ENCODE results near the gene OSTF1.

The OSTF1 gene

GRCh38 chr9:75121914-75122558, 33.7 kb downstream of the OSTF1 start:
- peaks cover 6% of the 10 kb centered on the region; the same call in 1 of the 2 replicates for H3K36me3 ChIP-seq (ENCODE audit: insufficient read depth, low read length)
- no peak overlapping the region for H3K27ac ChIP-seq (ENCODE audit: low read depth, low read length)
- no peaks in the 10 kb centered on the region for H3K27me3 ChIP-seq (ENCODE audit: insufficient read depth, low read length)
- H3K4me3 ChIP-seq (ENCODE audit: low read depth, low read length): no peak overlapping the region
- peaks cover 3% of the 10 kb centered on the region for H3K79me2 ChIP-seq (ENCODE audit: control insufficient read depth, insufficient read depth, low read length, unreplicated experiment)
- H3K4me1 ChIP-seq (ENCODE audit: control insufficient read depth, insufficient read depth, low read length, unreplicated experiment): no peaks in the 10 kb centered on the region
- H2AFZ ChIP-seq (ENCODE audit: low read length, unreplicated experiment): no peak overlapping the region

GRCh38 chr9:75123696-75124095, 35.4 kb downstream of the OSTF1 start:
- H3K27ac ChIP-seq (ENCODE audit: low read depth, low read length): no peak overlapping the region
- no peak overlapping the region for H3K4me3 ChIP-seq (ENCODE audit: low read depth, low read length)
- peaks cover 3% of the 10 kb centered on the region for H3K79me2 ChIP-seq (ENCODE audit: control insufficient read depth, insufficient read depth, low read length, unreplicated experiment)
- no peak overlapping the region for H2AFZ ChIP-seq (ENCODE audit: low read length, unreplicated experiment)
- peaks cover 6% of the 10 kb centered on the region; the same call in 1 of the 2 replicates for H3K36me3 ChIP-seq (ENCODE audit: insufficient read depth, low read length)
- no peaks in the 10 kb centered on the region for H3K27me3 ChIP-seq (ENCODE audit: insufficient read depth, low read length)
- no peaks in the 10 kb centered on the region for H3K4me1 ChIP-seq (ENCODE audit: control insufficient read depth, insufficient read depth, low read length, unreplicated experiment)

GRCh38 chr9:75128535-75128934, 40.2 kb downstream of the OSTF1 start:
- Histone ChIP-seq H3K27me3 (ENCODE audit: insufficient read depth, low read length) (no peaks in the 10 kb centered on the region), H3K36me3 (ENCODE audit: insufficient read depth, low read length) (peaks cover 4% of the 10 kb centered on the region; the same call in 1 of the 2 replicates), H2AFZ (ENCODE audit: low read length, unreplicated experiment) (no peak overlapping the region), H3K4me3 (ENCODE audit: low read depth, low read length) (no peak overlapping the region), H3K79me2 (ENCODE audit: control insufficient read depth, insufficient read depth, low read length, unreplicated experiment) (no peaks in the 10 kb centered on the region), H3K27ac (ENCODE audit: low read depth, low read length) (no peak overlapping the region), H3K4me1 (ENCODE audit: control insufficient read depth, insufficient read depth, low read length, unreplicated experiment) (no peaks in the 10 kb centered on the region)

- Histone ChIP-seq H3K4me1 (ENCODE audit: control insufficient read depth, insufficient read depth, low read length, unreplicated experiment) (no peaks in the 10 kb centered on the region), H3K4me3 (ENCODE audit: low read depth, low read length) (no peak overlapping the region), H3K36me3 (ENCODE audit: insufficient read depth, low read length) (peaks cover 6% of the 10 kb centered on the region; the same call in 1 of the 2 replicates), H2AFZ (ENCODE audit: low read length, unreplicated experiment) (no peak overlapping the region), H3K79me2 (ENCODE audit: control insufficient read depth, insufficient read depth, low read length, unreplicated experiment) (no peaks in the 10 kb centered on the region), H3K27ac (ENCODE audit: low read depth, low read length) (no peak overlapping the region), H3K27me3 (ENCODE audit: insufficient read depth, low read length) (no peaks in the 10 kb centered on the region)
Measured at GRCh38 chr9:75130172-75130571, 41.9 kb downstream of the OSTF1 start.

GRCh38 chr9:75130621-75131230, 42.4 kb downstream of the OSTF1 start:
- Histone ChIP-seq H2AFZ (ENCODE audit: low read length, unreplicated experiment) (no peak overlapping the region), H3K4me3 (ENCODE audit: low read depth, low read length) (no peak overlapping the region), H3K79me2 (ENCODE audit: control insufficient read depth, insufficient read depth, low read length, unreplicated experiment) (no peaks in the 10 kb centered on the region), H3K27ac (ENCODE audit: low read depth, low read length) (no peak overlapping the region), H3K27me3 (ENCODE audit: insufficient read depth, low read length) (no peaks in the 10 kb centered on the region), H3K4me1 (ENCODE audit: control insufficient read depth, insufficient read depth, low read length, unreplicated experiment) (no peaks in the 10 kb centered on the region), H3K36me3 (ENCODE audit: insufficient read depth, low read length) (peaks cover 7% of the 10 kb centered on the region; the same call in 1 of the 2 replicates)

GRCh38 chr9:75131700-75132099, 43.4 kb downstream of the OSTF1 start:
- Histone ChIP-seq H3K27ac (ENCODE audit: low read depth, low read length) (no peak overlapping the region), H3K36me3 (ENCODE audit: insufficient read depth, low read length) (peaks cover 7% of the 10 kb centered on the region; the same call in 1 of the 2 replicates), H3K4me1 (ENCODE audit: control insufficient read depth, insufficient read depth, low read length, unreplicated experiment) (no peaks in the 10 kb centered on the region), H3K27me3 (ENCODE audit: insufficient read depth, low read length) (no peaks in the 10 kb centered on the region), H3K79me2 (ENCODE audit: control insufficient read depth, insufficient read depth, low read length, unreplicated experiment) (no peaks in the 10 kb centered on the region), H2AFZ (ENCODE audit: low read length, unreplicated experiment) (no peak overlapping the region), H3K4me3 (ENCODE audit: low read depth, low read length) (no peak overlapping the region)

- H3K4me1 ChIP-seq (ENCODE audit: control insufficient read depth, insufficient read depth, low read length, unreplicated experiment): no peaks in the 10 kb centered on the region
- no peak overlapping the region for H2AFZ ChIP-seq (ENCODE audit: low read length, unreplicated experiment)
- H3K4me3 ChIP-seq (ENCODE audit: low read depth, low read length): no peak overlapping the region
- H3K36me3 ChIP-seq (ENCODE audit: insufficient read depth, low read length): peaks cover 7% of the 10 kb centered on the region; the same call in 1 of the 2 replicates
- H3K27ac ChIP-seq (ENCODE audit: low read depth, low read length): no peak overlapping the region
- H3K79me2 ChIP-seq (ENCODE audit: control insufficient read depth, insufficient read depth, low read length, unreplicated experiment): no peaks in the 10 kb centered on the region
- no peaks in the 10 kb centered on the region for H3K27me3 ChIP-seq (ENCODE audit: insufficient read depth, low read length)
Measured at GRCh38 chr9:75132244-75132643, 43.9 kb downstream of the OSTF1 start.

- Histone ChIP-seq H2AFZ (ENCODE audit: low read length, unreplicated experiment) (no peak overlapping the region), H3K4me1 (ENCODE audit: control insufficient read depth, insufficient read depth, low read length, unreplicated experiment) (no peaks in the 10 kb centered on the region), H3K27me3 (ENCODE audit: insufficient read depth, low read length) (no peaks in the 10 kb centered on the region), H3K27ac (ENCODE audit: low read depth, low read length) (no peak overlapping the region), H3K36me3 (ENCODE audit: insufficient read depth, low read length) (peaks cover 7% of the 10 kb centered on the region; the same call in 1 of the 2 replicates), H3K4me3 (ENCODE audit: low read depth, low read length) (no peak overlapping the region), H3K79me2 (ENCODE audit: control insufficient read depth, insufficient read depth, low read length, unreplicated experiment) (no peaks in the 10 kb centered on the region)
Measured at GRCh38 chr9:75133396-75133795, 45.1 kb downstream of the OSTF1 start.

GRCh38 chr9:75134495-75134894, 46.2 kb downstream of the OSTF1 start:
- no peaks in the 10 kb centered on the region for H3K4me1 ChIP-seq (ENCODE audit: control insufficient read depth, insufficient read depth, low read length, unreplicated experiment)
- peaks cover 7% of the 10 kb centered on the region; the same call in 1 of the 2 replicates for H3K36me3 ChIP-seq (ENCODE audit: insufficient read depth, low read length)
- H3K4me3 ChIP-seq (ENCODE audit: low read depth, low read length): no peak overlapping the region
- H2AFZ ChIP-seq (ENCODE audit: low read length, unreplicated experiment): no peak overlapping the region
- H3K79me2 ChIP-seq (ENCODE audit: control insufficient read depth, insufficient read depth, low read length, unreplicated experiment): no peaks in the 10 kb centered on the region
- H3K27me3 ChIP-seq (ENCODE audit: insufficient read depth, low read length): no peaks in the 10 kb centered on the region
- H3K27ac ChIP-seq (ENCODE audit: low read depth, low read length): no peak overlapping the region

- Histone ChIP-seq H3K36me3 (ENCODE audit: insufficient read depth, low read length) (peaks cover 16% of the 10 kb centered on the region), H3K27me3 (ENCODE audit: insufficient read depth, low read length) (no peaks in the 10 kb centered on the region), H3K4me1 (ENCODE audit: control insufficient read depth, insufficient read depth, low read length, unreplicated experiment) (no peaks in the 10 kb centered on the region), H2AFZ (ENCODE audit: low read length, unreplicated experiment) (no peak overlapping the region), H3K79me2 (ENCODE audit: control insufficient read depth, insufficient read depth, low read length, unreplicated experiment) (no peaks in the 10 kb centered on the region), H3K27ac (ENCODE audit: low read depth, low read length) (no peak overlapping the region), H3K4me3 (ENCODE audit: low read depth, low read length) (no peak overlapping the region)
Measured at GRCh38 chr9:75138260-75139040, 50.1 kb downstream of the OSTF1 start.
